Measurements from ENCODE around the gene ARHGAP9. TPM values are rescaled to one million over a fixed set of nuclear protein-coding genes. Genes with fewer than 3 reads are reported as not detected.
"Not testable (repeated sequence)": the region's sequence is repeated elsewhere in the genome, so short reads cannot be mapped to it uniquely, and the experiment has no call there.

The ARHGAP9 gene
- total RNA-seq, 1 donor from 2014 or later, result 5.9 TPM

- intact Hi-C loops (cut with DNase I), result no loop called here
- DNase-seq (ENCODE audit: low spot score), result no peak
These were observed 18.9 kb upstream of the ARHGAP9 start for GRCh38 chr12:57498571-57498970.

- DNase-seq (ENCODE audit: low spot score), result no peak
- intact Hi-C loops (cut with DNase I), result no loop called here
These were observed 18.5 kb upstream of the ARHGAP9 start for GRCh38 chr12:57498132-57498502.

- intact Hi-C loops (cut with DNase I), result no loop called here
- DNase-seq (ENCODE audit: low spot score), result no peak
These were observed 17.8 kb upstream of the ARHGAP9 start for GRCh38 chr12:57497223-57498131.

GRCh38 chr12:57496822-57497221 is 17.2 kb upstream of the ARHGAP9 start:
- no peak for DNase-seq (ENCODE audit: low spot score)
- intact Hi-C loops (cut with DNase I), result no loop called here

- DNase-seq (ENCODE audit: low spot score); intact Hi-C loops (cut with DNase I): not testable (repeated sequence)
These were observed 15.5 kb upstream of the ARHGAP9 start for GRCh38 chr12:57495051-57495701.

- DNase-seq (ENCODE audit: low spot score), result peak; percentile 7
- intact Hi-C loops (cut with DNase I), result no loop called here
These were observed 12.0 kb upstream of the ARHGAP9 start for GRCh38 chr12:57491393-57492280.

GRCh38 chr12:57490126-57490525 is 10.5 kb upstream of the ARHGAP9 start:
- peak; percentile 44 for DNase-seq (ENCODE audit: low spot score)
- intact Hi-C loops (cut with DNase I), result no loop called here

GRCh38 chr12:57489157-57489641 is 9.5 kb upstream of the ARHGAP9 start:
- intact Hi-C loops (cut with DNase I), result loop anchor here (5.0 kb wide), 1 partner anchor 33 kb away; the partner anchor contains the start of genes DDIT3 and MBD6
- peak; percentile 70 for DNase-seq (ENCODE audit: low spot score)

- intact Hi-C loops (cut with DNase I), result loop anchor here (5.0 kb wide), 1 partner anchor 34 kb away; the partner anchor contains the start of genes DDIT3 and MBD6
- DNase-seq (ENCODE audit: low spot score), result peak; percentile 15
These were observed 8.9 kb upstream of the ARHGAP9 start for GRCh38 chr12:57488402-57489156.

GRCh38 chr12:57487597-57488401 is 8.1 kb upstream of the ARHGAP9 start, which contains the start of gene MARS1:
TSS of gene MARS1 (plus strand) at chr12:57488068. CDS start at chr12:57488091, 23 bp downstream.
- peak; percentile 97 for DNase-seq (ENCODE audit: low spot score)
- intact Hi-C loops (cut with DNase I), result loop anchor here (5.0 kb wide), 1 partner anchor 35 kb away; the partner anchor contains the start of genes DDIT3 and MBD6

GRCh38 chr12:57487055-57487596 is 7.5 kb upstream of the ARHGAP9 start:
- no peak for DNase-seq (ENCODE audit: low spot score)
- intact Hi-C loops (cut with DNase I), result loop anchor here (5.0 kb wide), 1 partner anchor 35 kb away; the partner anchor contains the start of genes DDIT3 and MBD6

- DNase-seq (ENCODE audit: low spot score), result no peak
- intact Hi-C loops (cut with DNase I), result loop anchor here (5.0 kb wide), 1 partner anchor 37 kb away; the partner anchor contains the start of genes DDIT3 and MBD6
These were observed 6.0 kb upstream of the ARHGAP9 start for GRCh38 chr12:57485695-57486094.

- intact Hi-C loops (cut with DNase I), result no loop called here
- no peak for DNase-seq (ENCODE audit: low spot score)
These were observed 3.8 kb upstream of the ARHGAP9 start for GRCh38 chr12:57483466-57483865.

- no peak for DNase-seq (ENCODE audit: low spot score)
- intact Hi-C loops (cut with DNase I), result no loop called here
These were observed 2.0 kb upstream of the ARHGAP9 start for GRCh38 chr12:57481671-57482070.

- intact Hi-C loops (cut with DNase I), result no loop called here
- no peak for DNase-seq (ENCODE audit: low spot score)
These were observed 657 bp downstream of the ARHGAP9 start for GRCh38 chr12:57479043-57479375.

- DNase-seq (ENCODE audit: low spot score), result no peak
These were observed 1.7 kb downstream of the ARHGAP9 start for GRCh38 chr12:57477710-57478681.

More at GRCh38 chr12:57477710-57478681, 1.7 kb downstream of the ARHGAP9 start:
- intact Hi-C loops (cut with DNase I), result no loop called here

All from cardiac septum (tissue), 1 donor.